Stimulated activated CD8-positive, alpha-beta memory T cell treated with anti-CD3 and anti-CD28 coated beads, Interleukin-15, amount 100 ng/mL, for 24 hours (primary cell): ENCODE data around the gene PPM1K.

ENCODE experiments used
- DNase-seq: peaks from one replicate; pipeline ENCODE4 v3.0.0-alpha.2; 2020; ENCODE audit warnings: low read depth

Gene PPM1K

GRCh38 chr4:88216395-88216794 is 68.0 kb downstream of the PPM1K start:
- no peak for DNase-seq

GRCh38 chr4:88215351-88215750 is 69.0 kb downstream of the PPM1K start:
- DNase-seq: no peak

- DNase-seq: no peak
These were observed 72.2 kb downstream of the PPM1K start for GRCh38 chr4:88212253-88212561.

GRCh38 chr4:88211473-88212252 is 72.7 kb downstream of the PPM1K start:
- DNase-seq: no peak

- no peak for DNase-seq
These were observed 76.2 kb downstream of the PPM1K start for GRCh38 chr4:88208156-88208555.
